Activated T-cell treated with anti-CD3 and anti-CD28 coated beads, Interleukin-2, amount 50 U/mL, for 48 hours (primary cell): ENCODE data around the gene BAZ1B.
"Not testable (repeated sequence)": the region's sequence is repeated elsewhere in the genome, so short reads cannot be mapped to it uniquely, and the experiment has no call there.

Experiments used
- DNase-seq, 2 experiments: peaks; one replicate each; pipeline ENCODE4 v3.0.0-alpha.2; 2020

The BAZ1B gene

DNA sequence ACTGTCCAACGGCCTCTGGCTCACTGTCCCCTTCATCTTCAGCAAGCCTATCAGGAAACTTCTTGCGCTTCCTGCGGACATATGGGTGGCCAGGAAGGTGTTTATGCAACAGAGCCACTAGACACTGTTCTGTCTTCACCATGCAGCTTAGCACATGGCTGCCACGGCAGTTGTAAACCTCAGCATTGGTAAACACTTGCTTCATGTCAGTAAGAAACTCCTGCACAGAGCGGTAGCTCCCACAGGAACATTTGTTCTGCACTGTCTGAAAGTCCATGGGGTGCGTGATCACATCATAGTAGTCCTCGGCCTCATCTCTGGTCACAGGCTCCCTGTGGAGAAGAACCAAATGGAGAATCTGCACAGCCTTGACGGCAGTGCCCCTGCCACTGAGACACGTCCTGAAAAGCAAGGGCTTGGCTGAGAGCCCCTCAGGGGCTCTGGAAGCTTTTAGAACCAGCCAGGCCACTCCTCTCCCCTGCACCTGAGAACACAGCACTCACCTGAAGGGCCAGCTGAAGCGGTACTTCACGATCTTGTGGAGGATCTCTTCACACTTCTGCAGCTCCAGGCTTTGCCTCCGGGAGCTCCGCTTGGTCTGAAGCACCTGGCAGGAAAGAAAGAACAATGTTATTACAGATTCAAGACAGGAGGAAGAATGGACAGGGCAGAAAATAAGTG is 79.7 kb downstream of the BAZ1B start:
- DNase-seq, result no peak

DNA sequence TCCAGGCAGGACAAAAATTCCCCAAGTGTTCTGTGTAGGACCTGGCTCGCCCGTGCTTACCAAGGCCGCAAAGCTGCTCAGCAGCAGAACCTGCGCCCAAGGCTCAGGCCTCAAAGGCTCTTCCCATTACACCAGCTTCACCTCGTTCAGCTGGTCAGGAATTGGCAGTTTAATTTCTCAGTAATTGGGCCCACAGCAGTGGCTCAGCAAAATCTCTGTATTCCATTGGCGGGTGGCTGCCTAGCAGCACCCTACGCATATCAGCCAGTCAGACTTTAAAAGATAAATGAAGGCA is 82.7 kb downstream of the BAZ1B start:
- DNase-seq, result no peak

DNA sequence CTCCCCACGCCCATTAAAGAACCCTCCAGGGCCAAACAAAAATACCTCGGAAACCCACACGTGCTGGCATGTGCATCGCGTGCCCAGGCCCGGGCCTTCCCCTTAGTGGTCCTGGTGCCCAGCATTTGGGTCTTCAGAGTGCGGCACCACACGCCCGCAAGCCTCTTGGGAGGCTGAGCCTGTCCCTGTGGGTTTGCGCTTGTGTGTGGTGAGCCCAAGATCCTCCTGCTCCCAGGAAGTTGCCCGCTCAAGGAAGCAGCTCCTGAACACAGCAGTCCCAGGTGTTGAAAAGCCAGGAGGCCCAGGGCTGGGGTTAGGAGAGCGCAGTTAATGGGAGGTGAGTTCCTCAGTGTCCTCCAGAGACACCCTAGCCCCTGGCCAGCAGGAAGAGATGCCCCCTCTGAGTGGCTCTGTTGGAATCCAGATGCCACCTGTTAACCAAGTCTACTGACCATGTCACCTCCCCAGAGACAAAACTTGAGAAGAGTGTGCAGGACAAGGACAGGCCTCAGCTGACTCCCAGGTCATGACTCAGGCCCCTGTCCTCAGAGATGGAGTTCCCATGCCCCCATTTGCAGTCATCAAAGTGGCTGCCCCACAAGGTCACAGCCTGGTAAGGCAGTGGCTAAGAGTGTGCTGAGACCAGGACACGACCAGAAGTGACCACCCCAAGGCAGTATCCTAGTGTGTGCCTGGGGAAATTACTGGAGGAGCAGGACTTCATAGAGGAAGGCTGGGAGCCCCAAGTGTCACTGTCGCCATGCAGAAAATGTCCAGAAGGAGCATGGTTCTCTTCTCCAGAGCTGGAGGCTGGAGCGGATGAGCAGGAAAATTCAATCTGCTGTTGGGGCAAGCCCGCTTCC is 83.3 kb downstream of the BAZ1B start:
- DNase-seq, result no peak

DNA sequence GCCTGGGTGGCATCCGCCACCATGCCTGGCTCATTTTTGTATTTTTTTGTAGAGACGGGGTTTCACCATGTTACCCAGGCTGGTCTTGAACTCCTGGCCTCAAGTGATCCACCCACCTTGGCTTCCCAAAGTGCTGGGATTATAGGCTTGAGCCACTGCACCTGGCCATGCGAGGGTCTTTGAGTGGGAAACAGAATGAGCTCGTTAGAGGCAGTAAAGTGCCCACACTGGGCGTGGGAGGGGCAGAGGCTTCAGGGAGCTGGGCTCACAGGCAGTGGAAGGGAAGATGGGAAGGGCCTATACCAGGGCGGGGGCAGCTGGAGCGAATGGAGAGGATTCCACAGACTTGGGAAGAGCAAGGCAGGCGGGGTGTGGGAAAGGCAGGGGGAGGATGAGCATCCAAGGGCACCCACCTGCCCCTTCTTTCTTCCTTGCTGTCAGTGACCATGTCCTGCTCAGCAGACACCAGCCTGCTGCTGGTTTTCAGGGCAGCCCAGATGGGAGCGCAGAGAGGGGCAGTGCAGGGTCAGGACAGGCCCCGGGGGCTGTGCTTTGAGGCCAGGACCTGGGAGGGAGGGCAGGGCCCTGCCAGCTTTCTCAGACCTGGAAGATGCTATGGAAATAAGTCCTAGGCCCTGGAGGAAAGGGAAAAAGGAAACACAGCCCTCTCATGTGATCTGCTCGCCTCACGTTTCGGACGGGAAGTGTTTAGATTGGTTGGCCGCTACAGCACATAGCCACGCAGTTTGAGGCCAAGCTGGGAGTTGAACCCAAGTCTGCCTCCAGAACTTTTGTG is 84.3 kb downstream of the BAZ1B start:
- no peak for DNase-seq

DNA sequence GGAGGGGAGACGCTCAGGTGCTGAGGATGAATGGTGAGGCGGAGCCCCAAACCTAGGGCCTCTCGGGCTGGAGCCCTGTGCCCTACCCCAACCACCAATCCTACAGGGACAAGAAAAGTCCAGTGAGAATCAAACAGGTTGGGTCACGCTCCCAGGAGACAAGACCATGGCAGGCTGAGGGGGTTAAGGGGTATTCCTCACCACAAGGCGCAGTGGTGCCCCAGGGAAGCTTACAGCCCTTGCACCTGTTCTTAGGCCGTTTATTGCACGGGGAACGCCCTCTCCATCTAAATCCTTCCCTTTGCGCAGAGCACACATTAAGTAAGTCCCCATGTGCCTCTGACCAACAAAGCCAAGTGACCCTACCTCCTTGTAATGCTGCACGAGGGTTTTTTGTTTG is 85.0 kb downstream of the BAZ1B start:
- DNase-seq, result no peak

DNA sequence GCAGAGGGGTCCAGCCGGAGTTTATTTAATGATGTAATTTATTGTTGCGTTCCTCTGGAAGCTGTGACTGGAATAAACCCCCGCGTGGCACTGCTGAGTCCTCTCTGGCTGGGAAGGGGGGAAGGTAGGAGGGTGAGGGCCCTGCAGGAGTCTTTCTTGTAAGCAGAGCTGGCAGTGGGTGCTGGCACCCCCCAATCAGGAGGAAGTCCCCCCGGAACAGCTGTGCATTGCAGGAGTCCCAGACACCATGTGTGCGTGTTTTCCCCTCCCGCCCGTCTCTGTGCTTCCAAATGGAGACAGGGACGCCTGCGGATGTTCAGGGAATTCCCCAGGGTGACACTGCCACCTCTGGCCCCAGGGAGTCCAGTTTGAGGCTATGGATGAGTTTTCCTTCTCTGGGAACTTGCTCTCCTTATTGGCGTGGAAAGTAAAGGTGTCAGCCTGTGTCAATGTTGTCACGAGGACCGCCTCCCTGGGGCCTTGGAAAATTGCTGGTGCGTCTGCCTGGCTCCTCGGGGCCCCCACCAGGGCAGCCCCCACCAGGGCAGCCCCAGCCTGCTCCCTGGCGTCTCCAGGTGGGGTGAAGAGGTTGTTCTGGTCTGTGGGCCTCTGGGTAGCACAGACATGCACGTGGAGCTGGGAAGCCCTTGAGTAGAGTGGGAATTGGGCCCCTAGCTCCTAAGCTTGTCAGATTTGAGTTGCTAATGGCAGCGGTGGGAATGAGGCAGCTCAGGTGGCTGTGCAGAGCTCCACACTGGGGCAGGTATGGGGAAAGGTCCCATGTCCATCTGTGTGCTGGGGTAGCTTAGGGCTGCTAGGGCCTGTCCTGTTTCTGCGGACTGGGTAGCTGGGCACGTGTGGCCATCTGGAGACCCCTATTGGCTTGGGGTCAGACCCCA is 85.8 kb downstream of the BAZ1B start:
- no peak for DNase-seq

DNA sequence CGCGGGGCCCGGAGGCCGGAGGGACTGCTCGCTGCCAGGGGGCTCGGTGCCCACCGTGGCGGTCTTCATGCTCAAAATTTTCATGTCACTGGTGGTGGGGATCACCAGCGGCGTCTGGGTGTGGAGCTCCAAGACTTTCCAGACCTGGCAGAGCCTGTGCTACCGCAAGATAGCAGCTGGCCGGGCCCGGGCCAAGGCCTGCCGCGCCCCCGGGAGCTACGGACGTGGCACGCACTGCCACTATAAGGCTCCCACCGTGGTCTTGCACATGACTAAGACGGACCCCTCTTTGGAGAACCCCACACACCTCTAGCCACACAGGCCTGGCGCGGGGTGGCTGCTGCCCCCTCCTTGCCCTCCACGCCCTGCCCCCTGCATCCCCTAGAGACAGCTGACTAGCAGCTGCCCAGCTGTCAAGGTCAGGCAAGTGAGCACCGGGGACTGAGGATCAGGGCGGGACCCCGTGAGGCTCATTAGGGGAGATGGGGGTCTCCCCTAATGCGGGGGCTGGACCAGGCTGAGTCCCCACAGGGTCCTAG is 86.6 kb downstream of the BAZ1B start:
- DNase-seq, result no peak

DNA sequence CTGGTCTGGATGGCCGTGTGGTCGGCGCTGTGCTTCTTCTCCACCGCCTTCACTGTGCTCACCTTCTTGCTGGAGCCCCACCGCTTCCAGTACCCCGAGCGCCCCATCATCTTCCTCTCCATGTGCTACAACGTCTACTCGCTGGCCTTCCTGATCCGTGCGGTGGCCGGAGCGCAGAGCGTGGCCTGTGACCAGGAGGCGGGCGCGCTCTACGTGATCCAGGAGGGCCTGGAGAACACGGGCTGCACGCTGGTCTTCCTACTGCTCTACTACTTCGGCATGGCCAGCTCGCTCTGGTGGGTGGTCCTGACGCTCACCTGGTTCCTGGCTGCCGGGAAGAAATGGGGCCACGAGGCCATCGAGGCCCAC is 87.4 kb downstream of the BAZ1B start:
- DNase-seq, result no peak

DNA sequence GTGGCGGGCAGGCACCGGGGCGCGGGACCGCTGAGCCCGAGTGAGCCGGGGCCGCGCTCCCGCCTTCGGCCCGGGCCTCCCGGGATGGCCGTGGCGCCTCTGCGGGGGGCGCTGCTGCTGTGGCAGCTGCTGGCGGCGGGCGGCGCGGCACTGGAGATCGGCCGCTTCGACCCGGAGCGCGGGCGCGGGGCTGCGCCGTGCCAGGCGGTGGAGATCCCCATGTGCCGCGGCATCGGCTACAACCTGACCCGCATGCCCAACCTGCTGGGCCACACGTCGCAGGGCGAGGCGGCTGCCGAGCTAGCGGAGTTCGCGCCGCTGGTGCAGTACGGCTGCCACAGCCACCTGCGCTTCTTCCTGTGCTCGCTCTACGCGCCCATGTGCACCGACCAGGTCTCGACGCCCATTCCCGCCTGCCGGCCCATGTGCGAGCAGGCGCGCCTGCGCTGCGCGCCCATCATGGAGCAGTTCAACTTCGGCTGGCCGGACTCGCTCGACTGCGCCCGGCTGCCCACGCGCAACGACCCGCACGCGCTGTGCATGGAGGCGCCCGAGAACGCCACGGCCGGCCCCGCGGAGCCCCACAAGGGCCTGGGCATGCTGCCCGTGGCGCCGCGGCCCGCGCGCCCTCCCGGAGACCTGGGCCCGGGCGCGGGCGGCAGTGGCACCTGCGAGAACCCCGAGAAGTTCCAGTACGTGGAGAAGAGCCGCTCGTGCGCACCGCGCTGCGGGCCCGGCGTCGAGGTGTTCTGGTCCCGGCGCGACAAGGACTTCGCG is 88.0 kb downstream of the BAZ1B start:
- DNase-seq, result peak; percentile 42 to 57

DNA sequence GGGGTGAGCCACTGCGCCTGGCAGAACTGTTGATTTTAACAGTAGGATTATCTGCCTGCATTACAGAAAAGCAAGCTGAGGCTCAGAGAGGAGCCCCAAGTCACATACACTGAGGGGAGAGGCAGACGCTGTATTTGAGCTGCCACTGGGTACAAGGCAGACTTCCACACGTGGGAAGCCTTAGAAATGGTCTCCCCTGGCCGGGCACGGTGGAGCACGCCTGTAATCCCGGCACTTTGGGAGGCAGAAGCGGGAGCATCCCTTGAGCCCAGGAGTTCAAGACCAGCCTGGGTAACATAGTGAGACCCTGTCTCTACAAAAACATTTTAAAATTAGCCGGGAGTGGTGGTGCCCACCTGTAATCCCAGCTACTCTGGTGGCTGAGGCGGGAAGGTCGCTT is 89.4 kb downstream of the BAZ1B start:
- no peak for DNase-seq

DNA sequence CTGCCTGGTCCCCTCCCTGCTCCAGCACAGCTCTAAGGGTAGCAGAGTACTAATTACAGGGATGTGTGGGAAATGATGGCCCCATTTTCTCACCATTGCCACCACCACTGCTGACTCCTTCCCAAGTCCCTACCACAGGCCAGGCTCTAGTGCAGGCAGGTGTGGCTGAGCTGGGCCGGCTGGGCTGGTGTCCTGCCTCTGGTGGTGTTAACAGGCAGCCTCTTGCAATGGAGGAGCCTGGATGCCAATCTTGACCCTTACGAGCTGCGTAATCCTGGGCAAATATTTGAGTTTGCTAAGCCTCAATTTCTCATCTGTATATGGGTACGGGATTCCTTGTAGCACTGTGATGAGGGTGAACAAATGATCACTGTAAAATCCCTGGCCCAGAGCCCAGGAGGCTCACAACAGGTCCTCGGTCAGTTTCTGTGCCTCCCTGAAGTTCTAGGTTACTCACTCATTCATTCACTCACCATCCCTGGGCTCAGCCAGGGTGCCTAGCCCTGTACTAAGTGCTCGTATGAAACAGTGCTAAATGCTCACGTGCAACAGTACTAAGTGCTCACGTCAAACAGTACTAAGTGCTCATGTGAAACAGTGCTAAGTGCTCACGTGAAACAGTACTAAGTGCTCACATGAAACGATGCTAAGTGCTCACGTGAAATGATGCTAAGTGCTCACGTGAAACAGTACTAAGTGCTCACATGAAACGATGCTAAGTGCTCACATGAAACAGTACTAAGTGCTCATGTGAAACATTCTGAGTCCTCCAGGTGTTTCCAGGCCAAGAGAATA is 90.9 kb downstream of the BAZ1B start:
- no peak for DNase-seq

DNA sequence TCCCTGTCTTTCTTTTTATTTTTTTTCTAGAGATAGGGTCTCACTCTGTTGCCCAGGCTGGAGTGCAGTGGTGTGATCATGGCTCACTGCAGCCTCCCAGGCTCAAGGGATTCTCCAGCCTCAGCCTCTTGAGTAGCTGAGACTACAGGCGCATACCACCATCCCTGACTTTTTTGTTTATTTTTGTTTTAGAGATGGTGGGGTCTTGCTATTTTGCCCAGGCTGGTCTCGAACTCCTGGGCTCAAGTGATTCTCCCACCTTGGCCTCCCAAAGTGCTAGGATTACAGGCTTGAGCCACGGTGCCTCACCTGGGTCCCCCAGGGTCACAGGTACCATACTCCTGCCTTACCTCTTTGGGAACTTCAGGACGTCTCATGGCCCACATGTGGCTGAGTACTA is 91.6 kb downstream of the BAZ1B start:
- not testable (repeated sequence) for DNase-seq

DNA sequence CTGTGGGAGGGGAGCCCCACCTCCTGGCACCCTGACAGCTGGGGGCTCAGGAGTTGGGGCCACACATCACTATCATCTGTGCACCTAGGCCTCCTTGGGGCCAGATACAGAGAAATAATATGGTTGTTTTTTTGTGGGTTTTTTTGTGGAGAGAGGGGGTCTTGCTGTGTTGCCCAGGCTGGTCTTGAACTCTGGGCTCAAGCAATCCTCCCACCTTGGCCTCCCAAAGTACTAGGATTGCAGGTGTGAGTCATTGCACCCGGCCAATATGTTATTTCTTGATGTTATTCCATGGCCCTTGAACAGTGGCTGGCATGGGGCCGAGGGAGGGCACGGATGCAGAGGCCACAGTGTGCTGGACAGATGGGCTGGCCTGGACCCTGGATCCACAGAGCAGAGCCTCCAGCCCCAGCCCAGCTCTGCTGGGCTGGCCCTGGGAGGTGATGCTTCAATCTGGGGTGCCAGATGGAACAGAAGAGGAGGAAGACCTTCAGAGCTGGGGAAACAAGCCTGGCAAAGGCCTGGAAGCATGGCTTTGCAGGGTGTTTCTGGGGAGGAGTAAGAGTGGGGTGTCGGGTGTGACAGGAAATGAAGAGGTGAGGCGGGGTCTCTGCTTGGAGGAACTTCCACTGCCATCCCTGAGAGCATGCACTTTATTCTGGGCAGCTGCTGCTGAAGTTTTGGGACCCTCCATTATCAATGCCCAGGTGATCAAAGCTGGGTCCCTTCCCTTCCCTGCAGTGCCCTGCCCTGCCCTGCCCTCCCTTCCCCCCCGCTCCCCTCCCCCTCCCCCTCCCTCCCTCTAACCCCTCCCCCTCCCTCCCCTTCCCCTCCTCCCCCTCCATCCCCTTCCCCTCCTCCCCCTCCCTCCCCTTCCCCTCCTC is 92.2 kb downstream of the BAZ1B start:
- DNase-seq, result no peak

DNA sequence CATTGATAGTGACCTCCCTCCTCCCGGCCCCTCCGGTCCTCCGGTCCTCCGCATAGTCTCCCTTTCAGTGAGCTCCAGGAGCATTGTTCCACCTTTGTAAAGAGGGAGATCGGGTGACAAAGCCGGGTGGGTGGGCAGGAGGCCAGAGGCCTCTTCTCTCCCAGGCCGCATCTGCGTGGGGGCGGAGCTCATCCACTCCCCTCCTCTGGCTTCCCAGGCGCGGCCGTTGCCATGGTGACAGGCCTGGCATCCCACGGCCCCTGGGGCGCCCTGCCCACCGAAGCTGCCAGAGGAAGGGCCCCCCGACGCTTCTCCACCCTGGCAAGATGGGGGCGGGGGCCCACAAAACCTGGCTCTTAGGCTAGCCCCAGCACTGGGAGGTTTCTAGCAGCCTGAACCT is 92.9 kb downstream of the BAZ1B start:
- DNase-seq, result no peak

DNA sequence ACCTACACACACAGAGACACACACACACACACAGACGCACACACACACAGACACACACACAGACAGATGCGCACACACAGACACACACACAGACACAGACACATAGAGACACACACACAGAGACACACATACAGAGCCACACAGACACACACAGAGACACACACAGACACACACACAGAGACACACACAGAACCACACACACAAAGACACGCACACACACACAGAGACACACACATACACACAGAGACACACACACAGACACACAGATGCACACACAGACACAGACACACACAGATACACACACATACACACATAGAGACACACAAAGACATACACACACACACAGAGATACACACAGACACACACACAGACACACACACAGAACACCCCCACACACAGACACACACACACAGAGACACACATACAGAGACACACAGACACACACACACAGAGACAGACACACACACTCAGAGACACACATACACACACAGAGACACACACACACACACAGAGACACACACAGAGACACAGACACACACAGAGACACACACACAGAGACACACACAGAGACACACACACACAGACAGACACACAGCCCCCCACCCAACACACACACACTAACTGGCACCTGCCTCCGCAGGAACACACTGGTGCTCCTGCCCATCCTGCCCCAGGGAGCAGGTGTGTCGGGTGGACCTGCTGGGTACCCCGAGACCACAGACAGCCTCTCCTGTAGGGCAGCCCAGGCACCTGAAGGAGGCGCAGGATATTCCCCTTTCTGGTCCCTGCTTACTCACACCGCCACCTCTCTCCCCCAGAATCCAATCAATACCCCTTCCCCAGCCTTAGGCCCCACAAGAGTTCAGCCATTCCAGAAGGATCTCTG is 93.9 kb downstream of the BAZ1B start:
- DNase-seq, result no peak

DNA sequence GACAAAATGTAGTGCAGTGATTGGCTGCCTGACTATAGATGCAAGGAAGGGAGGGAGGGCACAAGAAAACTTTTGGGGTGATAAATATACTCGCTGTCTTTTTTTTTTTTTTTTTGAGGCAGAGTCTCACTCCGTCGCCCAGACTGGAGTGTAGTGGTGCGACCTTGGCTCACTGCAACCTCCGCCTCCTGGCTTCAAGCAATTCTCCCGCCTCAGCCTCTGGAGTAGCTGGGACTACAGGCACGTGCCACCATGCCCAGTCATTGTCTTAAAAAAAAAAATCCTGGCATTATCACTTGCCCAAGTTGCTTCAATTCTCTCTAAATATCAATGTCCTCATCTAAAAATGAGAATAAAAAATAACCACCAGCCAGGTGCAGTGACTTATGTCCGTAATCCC is 96.1 kb downstream of the BAZ1B start:
- DNase-seq, result no peak

DNA sequence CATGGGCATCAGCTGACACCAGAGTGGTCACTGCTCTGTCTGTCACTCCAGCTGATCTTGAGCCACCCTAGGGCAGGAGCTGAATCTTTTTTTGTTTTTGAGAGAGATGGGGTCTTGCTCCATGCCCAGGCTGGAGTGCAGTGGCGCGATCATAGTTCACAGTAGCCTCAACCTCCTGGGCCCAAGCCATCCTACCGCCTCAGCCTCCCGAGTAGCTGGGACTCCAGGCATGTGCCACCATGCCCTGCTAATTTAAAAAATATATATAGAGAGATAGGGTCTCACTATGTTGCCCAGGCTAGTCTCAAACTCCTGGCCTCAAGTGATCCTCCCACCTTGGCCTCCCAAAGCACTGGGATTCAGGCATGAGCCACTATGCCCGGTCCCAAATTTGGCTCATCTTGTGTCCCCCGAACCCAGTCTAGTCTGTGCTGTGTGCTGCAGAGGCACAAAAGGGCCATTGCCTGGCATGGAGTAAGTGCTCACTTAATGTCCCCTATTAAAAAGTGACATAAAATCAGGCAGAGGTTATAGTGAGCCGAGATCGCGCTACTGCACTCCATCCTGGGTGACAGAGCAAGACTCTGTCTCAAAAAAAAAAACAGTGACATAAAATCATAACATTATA is 96.6 kb downstream of the BAZ1B start:
- no peak for DNase-seq

DNA sequence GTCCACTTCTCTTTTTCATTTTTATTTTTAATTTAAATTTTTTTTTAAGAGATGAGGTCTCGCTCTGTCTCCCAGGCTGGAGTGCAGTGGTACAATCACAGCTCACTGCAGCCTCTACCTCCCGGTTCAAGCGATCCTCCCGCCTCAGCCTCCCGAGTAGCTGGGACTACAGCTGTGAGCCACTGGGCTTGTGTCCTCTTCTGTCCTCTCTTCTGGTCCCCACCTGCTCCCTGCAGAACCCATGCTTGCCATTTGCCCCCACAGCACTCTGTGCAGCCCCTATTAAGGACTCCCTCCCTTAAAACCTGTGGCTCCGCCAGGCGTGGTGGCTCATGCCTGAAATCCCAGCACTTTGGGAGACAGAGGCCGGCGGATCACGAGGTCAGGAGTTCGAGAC is 97.6 kb downstream of the BAZ1B start:
- DNase-seq, result no peak
